ENCODE measurements around the gene CFAP210. TPM values are rescaled to one million over a fixed set of nuclear protein-coding genes. Genes with fewer than 3 reads are reported as not detected.

CFAP210 gene
- total RNA-seq, 6 experiments from 2014 or later = 0.10 to 0.19 (median 0.13) TPM; not detected in 2

DNA sequence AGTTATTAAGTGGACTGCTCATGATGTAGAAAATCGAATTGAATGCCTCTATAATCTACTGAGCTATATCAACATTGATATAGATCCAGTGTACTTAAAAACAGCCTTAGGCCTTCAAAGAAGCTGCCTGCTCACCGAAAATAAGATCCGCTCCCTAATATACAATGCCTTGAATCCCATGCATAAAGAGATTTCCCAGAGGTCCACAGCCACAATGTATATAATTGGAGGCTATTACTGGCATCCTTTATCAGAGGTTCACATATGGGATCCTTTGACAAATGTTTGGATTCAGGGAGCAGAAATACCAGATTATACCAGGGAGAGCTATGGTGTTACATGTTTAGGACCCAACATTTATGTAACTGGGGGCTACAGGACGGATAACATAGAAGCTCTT, 41.4 kb upstream of the CFAP210 start:
- H3K27ac Mint-ChIP-seq = no peak overlapping the region
- H3K36me3 Mint-ChIP-seq (ENCODE audit: low read depth) = no peaks in the 10 kb centered on the region
- no peak for DNase-seq
- TF ChIP-seq, protein P1, sequence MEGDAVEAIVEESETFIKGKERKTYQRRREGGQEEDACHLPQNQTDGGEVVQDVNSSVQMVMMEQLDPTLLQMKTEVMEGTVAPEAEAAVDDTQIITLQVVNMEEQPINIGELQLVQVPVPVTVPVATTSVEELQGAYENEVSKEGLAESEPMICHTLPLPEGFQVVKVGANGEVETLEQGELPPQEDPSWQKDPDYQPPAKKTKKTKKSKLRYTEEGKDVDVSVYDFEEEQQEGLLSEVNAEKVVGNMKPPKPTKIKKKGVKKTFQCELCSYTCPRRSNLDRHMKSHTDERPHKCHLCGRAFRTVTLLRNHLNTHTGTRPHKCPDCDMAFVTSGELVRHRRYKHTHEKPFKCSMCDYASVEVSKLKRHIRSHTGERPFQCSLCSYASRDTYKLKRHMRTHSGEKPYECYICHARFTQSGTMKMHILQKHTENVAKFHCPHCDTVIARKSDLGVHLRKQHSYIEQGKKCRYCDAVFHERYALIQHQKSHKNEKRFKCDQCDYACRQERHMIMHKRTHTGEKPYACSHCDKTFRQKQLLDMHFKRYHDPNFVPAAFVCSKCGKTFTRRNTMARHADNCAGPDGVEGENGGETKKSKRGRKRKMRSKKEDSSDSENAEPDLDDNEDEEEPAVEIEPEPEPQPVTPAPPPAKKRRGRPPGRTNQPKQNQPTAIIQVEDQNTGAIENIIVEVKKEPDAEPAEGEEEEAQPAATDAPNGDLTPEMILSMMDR (IDR thresholded peaks at IDR 0.05) = no peak
- H3K9me3 Mint-ChIP-seq = no peaks in the 10 kb centered on the region
- H3K4me3 Mint-ChIP-seq = no peak overlapping the region
- H3K27me3 Mint-ChIP-seq (ENCODE audit: insufficient read depth) = peaks cover 7% of the 10 kb centered on the region
- 0 out of 2 replicates have a peak, but pooled peaks cover 5% of the 10 kb centered on the region for H3K4me1 Mint-ChIP-seq (ENCODE audit: low read depth)

DNA sequence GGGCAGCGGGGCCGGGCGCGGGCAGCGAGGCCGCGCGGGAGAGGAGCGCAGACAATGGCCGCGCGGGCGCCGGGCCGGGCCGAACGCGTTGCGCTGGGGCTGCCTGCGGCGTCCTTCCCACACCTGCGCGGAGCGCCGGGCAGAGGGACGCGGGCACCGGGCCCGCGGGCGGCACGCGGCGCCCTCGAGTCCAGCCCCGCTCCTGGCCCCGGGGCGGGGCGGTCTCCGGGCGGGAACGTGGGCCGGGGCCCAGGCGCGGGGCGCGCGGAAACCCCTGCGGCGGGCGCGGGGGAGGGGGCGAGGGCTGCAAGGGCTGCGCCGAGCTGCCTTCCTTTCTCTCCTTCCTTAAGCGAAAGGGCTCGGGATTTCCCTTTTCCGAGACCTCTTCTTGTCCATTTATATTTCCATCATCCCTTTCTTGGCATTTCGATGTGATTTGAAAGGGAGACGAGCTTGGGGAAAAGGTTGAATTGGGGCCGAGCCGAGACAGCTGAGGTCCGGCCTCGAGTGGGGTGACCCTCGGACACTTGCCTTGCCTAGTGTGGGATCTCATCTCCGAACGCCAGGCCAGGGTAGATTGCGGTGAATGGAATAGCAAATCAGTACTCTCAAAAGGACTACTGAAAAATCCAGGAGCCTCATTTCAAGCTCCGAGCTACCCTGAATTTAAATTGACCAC, 40.1 kb upstream of the CFAP210 start:
- TF ChIP-seq, protein P1 (IDR thresholded peaks at IDR 0.05) = no peak
- peaks cover 7% of the 10 kb centered on the region for H3K27me3 Mint-ChIP-seq (ENCODE audit: insufficient read depth)
- H3K4me1 Mint-ChIP-seq (ENCODE audit: low read depth) = 0 out of 2 replicates have a peak, but pooled peaks cover 5% of the 10 kb centered on the region
- no peaks in the 10 kb centered on the region for H3K9me3 Mint-ChIP-seq
- no peaks in the 10 kb centered on the region for H3K36me3 Mint-ChIP-seq (ENCODE audit: low read depth)
- H3K27ac Mint-ChIP-seq = no peak overlapping the region
- DNase-seq = no peak
- peak overlapping the region; percentile 86 for H3K4me3 Mint-ChIP-seq

DNA sequence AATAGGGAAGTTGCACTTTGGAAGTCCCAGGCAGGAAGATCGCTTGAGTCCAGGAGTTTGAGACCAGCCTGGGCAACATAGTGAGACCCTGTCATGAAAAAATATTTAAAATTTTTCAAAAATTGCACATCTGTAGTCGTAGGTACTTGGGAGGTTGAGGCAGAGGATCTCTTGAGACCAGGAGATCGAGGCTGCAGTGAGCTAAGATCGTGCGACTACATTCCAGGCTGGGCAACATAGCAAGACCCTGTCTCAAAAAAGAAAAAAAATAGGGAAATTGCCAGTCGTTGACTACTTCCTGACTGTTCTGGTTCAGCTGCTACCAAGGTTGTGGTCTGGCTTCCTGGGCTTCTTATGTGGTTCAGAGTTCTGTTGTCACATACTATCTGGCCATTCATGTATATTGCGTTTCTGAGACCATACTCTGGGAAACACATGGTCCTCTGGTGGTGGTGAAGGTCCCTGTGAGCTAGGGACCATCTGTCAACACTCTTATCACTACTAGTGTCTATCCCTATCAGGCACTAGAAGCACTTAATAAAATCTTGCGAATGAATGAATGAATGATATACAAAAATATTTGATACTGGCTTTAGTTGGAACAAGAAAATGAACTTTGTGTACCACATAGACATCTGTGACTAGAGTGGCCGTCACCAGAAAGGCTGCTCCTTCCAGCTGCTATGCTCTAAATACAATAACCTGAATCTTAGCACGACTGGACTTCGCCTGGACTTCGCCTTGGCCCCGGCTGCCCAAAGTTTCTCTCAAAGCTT, 38.6 kb upstream of the CFAP210 start:
- H3K27me3 Mint-ChIP-seq (ENCODE audit: insufficient read depth) = peaks cover 7% of the 10 kb centered on the region
- H3K4me1 Mint-ChIP-seq (ENCODE audit: low read depth) = 0 out of 2 replicates have a peak, but pooled peaks cover 5% of the 10 kb centered on the region
- H3K36me3 Mint-ChIP-seq (ENCODE audit: low read depth) = no peaks in the 10 kb centered on the region
- H3K4me3 Mint-ChIP-seq = peak overlapping the region; percentile 89
- TF ChIP-seq, protein P1 (IDR thresholded peaks at IDR 0.05) = no peak
- DNase-seq = no peak
- H3K9me3 Mint-ChIP-seq = no peaks in the 10 kb centered on the region
- H3K27ac Mint-ChIP-seq = no peak overlapping the region

DNA sequence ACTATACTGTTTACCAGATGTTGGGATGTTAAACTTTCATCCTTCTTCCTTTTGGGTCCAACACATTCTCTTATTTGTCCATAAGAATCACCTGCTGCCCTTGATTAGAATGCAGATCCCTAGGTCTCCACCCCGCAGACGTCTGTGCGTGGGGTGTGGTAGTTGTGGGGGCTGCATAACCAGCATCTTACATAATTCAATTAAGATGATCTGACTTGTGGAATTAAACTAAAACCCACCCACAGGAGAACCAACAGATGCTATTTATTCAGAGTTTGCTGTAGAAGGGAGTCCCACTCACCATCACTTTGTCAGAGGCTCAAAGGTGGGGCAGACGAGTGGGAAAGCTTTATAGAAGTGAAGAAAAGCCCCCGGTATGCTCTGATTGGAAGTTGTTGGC, 37.9 kb upstream of the CFAP210 start:
- Mint-ChIP-seq H3K4me3 (no peak overlapping the region), H3K4me1 (ENCODE audit: low read depth) (0 out of 2 replicates have a peak, but pooled peaks cover 5% of the 10 kb centered on the region), H3K9me3 (no peaks in the 10 kb centered on the region), H3K36me3 (ENCODE audit: low read depth) (no peaks in the 10 kb centered on the region), H3K27me3 (ENCODE audit: insufficient read depth) (peaks cover 7% of the 10 kb centered on the region), H3K27ac (no peak overlapping the region)
- DNase-seq = no peak
- TF ChIP-seq, protein P1 (IDR thresholded peaks at IDR 0.05) = no peak

DNA sequence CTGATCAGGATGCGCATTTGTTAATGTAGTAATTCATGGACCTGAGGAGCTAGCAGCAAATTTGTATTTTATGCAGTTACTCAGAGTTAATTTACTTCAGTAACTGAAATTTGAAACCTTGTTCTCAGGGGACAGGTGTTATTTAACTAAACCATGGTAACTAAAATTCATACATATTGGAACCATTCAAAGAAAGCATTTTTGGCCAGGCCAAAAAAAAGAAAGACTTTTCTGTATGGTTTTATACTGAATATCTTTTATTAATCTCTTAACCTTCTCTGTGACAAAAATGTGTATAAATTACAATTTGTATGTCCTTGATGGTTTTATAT, 35.0 kb upstream of the CFAP210 start:
- DNase-seq = no peak
- Mint-ChIP-seq H3K9me3 (no peaks in the 10 kb centered on the region), H3K4me3 (no peak overlapping the region), H3K27ac (no peak overlapping the region), H3K4me1 (ENCODE audit: low read depth) (0 out of 2 replicates have a peak, but pooled peaks cover 5% of the 10 kb centered on the region), H3K36me3 (ENCODE audit: low read depth) (no peaks in the 10 kb centered on the region), H3K27me3 (ENCODE audit: insufficient read depth) (peaks cover 8% of the 10 kb centered on the region)
- TF ChIP-seq, protein P1 (IDR thresholded peaks at IDR 0.05) = no peak
